LHCN-M2 (cell line): ENCODE measurements around the gene NBPF10. TPM values are rescaled to one million over a fixed set of nuclear protein-coding genes. Genes with fewer than 3 reads are reported as not detected.
"Not testable (repeated sequence)": the region's sequence is repeated elsewhere in the genome, so short reads cannot be mapped to it uniquely, and the experiment has no call there.

Source experiments
- DNase-seq: peaks from one replicate; pipeline ENCODE4 v3.0.0-alpha.2; 2012; ENCODE audit warnings: low read depth
- polyA plus RNA-seq: library from polyadenylated mRNA; unstranded; fragments of >200 nt; gene quantifications from one replicate; pipeline ENCODE4 v1.2.1, GENCODE V29; 2012; ENCODE audit warnings: missing spikeins
- total RNA-seq: library from RNA; depleted of rRNA; stranded (reverse); fragments of >200 nt; gene quantifications from 2 replicates; pipeline ENCODE4 v1.2.3, GENCODE V29; 2014; rRNA removed

The NBPF10 gene
- 1.2 and 1.3 TPM in 2 replicates for total RNA-seq
- 0.78 TPM for polyA plus RNA-seq

GRCh38 chr1:146144465-146144864 lies at the start of gene NBPF10:
NBPF10 (minus strand) TSS chr1:146144804; CDS start chr1:146144769, 35 bp downstream.
- DNase-seq, result not testable (repeated sequence)

GRCh38 chr1:146174531-146174930 lies 29.9 kb upstream of the NBPF10 start:
- DNase-seq, result not testable (repeated sequence)

GRCh38 chr1:146167740-146168139 lies 23.1 kb upstream of the NBPF10 start:
- DNase-seq, result not testable (repeated sequence)

- DNase-seq, result not testable (repeated sequence)
These were observed 22.7 kb upstream of the NBPF10 start for GRCh38 chr1:146167273-146167672.

Other genes starting within 250 kb of the NBPF10 start
- 113 and 135 TPM in 2 replicates for gene ITGA10, start 234.8 kb downstream of the NBPF10 start, total RNA-seq
- 38.7 and 40.1 TPM in 2 replicates for gene PEX11B, start 226.1 kb downstream of the NBPF10 start, total RNA-seq
- gene RBM8A, start 217.3 kb downstream of the NBPF10 start, total RNA-seq, result 278 and 284 TPM in 2 replicates
- gene LIX1L, start 186.8 kb downstream of the NBPF10 start, total RNA-seq, result 35.0 and 37.4 TPM in 2 replicates
- 2.9 and 3.1 TPM in 2 replicates for gene ANKRD34A, start 180.2 kb downstream of the NBPF10 start, total RNA-seq
- 27.8 and 32.0 TPM in 2 replicates for gene POLR3GL, start 180.1 kb downstream of the NBPF10 start, total RNA-seq
- 104 and 114 TPM in 2 replicates for gene TXNIP, start 148.2 kb downstream of the NBPF10 start, total RNA-seq
- 0.13 and 1.2 TPM in 2 replicates for gene HJV, start 123.1 kb downstream of the NBPF10 start, total RNA-seq
- gene NOTCH2NLA, start 84.2 kb upstream of the NBPF10 start, total RNA-seq, result 70.1 and 76.4 TPM in 2 replicates